HT-29 (cell line): ENCODE data around the gene NFKBIZ. TPM values are rescaled to one million over a fixed set of nuclear protein-coding genes. Genes with fewer than 3 reads are reported as not detected.

ENCODE experiments used
- total RNA-seq: library from RNA; depleted of rRNA; stranded (reverse); fragments of >200 nt; shearing (Covaris generic); gene quantifications from 2 replicates; pipeline ENCODE4 v1.2.3, GENCODE V29; 2014; rRNA removed

NFKBIZ gene
- total RNA-seq, 1 experiment from 2014 or later, result 51.0 TPM

Other genes with a start within 250 kb of the NFKBIZ start
- 19.2 and 26.0 TPM in 2 replicates for gene ZBTB11, start 172.4 kb upstream of the NFKBIZ start, total RNA-seq
- gene RPL24, start 162.8 kb upstream of the NFKBIZ start, total RNA-seq, result 1,651 and 2,156 TPM in 2 replicates
- 3.3 and 3.4 TPM in 2 replicates for gene CEP97, start 124.9 kb upstream of the NFKBIZ start, total RNA-seq
- gene NXPE3, start 70.3 kb upstream of the NFKBIZ start, total RNA-seq, result 1.5 and 3.3 TPM in 2 replicates